Osteocyte (in vitro differentiated cells): ENCODE measurements around the gene AGAP2. TPM values are rescaled to one million over a fixed set of nuclear protein-coding genes. Genes with fewer than 3 reads are reported as not detected.
A peak's percentile ranks its signal among the peaks of the same experiment; 100 is the strongest.

ENCODE experiments used
- DNase-seq: peaks from one replicate; pipeline ENCODE4 v3.0.0; 2021; ENCODE audit warnings: mixed read lengths; ENCODE audit not compliant: unreplicated experiment; ENCODE audit errors: extremely low spot score
- H3K27ac Mint-ChIP-seq: one replicate; pipeline ENCODE4 v1.8.0; 2021; ENCODE audit warnings: mild to moderate bottlenecking, mixed read lengths; ENCODE audit not compliant: unreplicated experiment
- H3K27me3 Mint-ChIP-seq: one replicate; pipeline ENCODE4 v1.8.0; 2021; ENCODE audit warnings: mixed read lengths; ENCODE audit not compliant: unreplicated experiment
- H3K36me3 Mint-ChIP-seq: one replicate; pipeline ENCODE4 v1.8.0; 2021; ENCODE audit warnings: mixed read lengths; ENCODE audit not compliant: unreplicated experiment
- H3K4me1 Mint-ChIP-seq: one replicate; pipeline ENCODE4 v1.8.0; 2021; ENCODE audit warnings: mixed read lengths; ENCODE audit not compliant: unreplicated experiment
- H3K4me3 Mint-ChIP-seq: one replicate; pipeline ENCODE4 v1.8.0; 2021; ENCODE audit warnings: mild to moderate bottlenecking, moderate library complexity, mixed read lengths; ENCODE audit not compliant: unreplicated experiment
- H3K9me3 Mint-ChIP-seq: one replicate; pipeline ENCODE4 v1.8.0; 2021; ENCODE audit warnings: mixed read lengths; ENCODE audit not compliant: unreplicated experiment
- total RNA-seq: library from RNA; stranded (reverse); gene quantifications from 2 replicates; pipeline ENCODE4 v1.2.1, GENCODE V29; 2021
- TF ChIP-seq, protein P1 (sequence below): fragments of 200-600 bp; sonication (generic); IDR thresholded peaks from 2 replicates; pipeline ENCODE4 v1.5.0; 2021; ENCODE audit warnings: antibody characterized with exemption, mild to moderate bottlenecking, moderate library complexity

Gene AGAP2
- total RNA-seq, 1 donor from 2014 or later: 2.6 TPM

DNA sequence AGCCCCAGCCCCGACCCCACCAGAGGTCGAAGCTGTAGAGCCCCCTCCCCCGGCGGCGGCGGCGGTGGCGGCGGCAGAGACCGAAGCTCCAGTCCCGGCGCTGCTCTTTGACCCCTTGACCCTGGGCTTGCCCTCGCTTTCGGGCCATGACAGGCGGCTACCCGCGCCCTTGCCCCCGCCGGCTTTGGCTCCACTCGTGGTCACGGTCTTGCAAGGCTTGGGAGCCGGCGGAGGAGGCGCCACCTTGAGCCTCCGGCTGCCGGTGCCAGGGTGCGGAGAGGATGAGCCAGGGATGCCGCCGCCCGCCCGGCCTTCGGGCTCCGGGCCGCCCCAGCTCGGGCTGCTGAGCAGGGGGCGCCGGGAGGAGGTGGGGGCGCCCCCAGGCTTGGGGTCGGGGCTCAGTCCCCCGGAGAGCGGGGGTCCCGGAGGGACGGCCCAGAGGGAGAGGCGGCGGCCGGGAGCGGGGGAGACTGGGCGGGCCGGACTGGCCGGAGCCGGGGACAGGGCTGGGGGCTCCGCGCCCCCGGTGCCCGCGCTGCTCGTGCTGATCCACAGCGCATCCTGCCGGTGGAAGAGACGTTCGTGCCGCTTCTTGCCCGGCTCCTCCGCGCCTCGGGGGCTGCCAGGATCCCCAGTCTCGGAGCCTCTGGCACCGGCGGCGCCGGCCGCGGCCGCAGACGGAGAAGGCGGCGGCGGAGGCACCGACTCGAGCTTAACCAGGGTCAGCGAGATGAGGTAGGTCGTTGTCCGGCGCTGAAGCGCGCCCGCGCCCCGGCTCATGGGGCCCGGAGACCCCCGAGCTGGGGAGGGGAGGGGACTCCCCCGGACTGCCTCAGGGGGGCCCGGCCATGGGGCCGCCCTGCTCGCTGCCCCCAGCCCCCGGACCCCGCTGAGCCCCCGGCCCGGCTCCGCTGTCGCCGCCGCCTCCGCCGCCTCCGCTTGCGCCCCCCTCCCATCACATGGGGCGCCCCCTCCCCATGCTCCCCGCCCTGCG, 778 bp downstream of the AGAP2 start:
- H3K27me3 Mint-ChIP-seq: peaks cover 75% of the 10 kb centered on the region
- TF ChIP-seq, protein P1, sequence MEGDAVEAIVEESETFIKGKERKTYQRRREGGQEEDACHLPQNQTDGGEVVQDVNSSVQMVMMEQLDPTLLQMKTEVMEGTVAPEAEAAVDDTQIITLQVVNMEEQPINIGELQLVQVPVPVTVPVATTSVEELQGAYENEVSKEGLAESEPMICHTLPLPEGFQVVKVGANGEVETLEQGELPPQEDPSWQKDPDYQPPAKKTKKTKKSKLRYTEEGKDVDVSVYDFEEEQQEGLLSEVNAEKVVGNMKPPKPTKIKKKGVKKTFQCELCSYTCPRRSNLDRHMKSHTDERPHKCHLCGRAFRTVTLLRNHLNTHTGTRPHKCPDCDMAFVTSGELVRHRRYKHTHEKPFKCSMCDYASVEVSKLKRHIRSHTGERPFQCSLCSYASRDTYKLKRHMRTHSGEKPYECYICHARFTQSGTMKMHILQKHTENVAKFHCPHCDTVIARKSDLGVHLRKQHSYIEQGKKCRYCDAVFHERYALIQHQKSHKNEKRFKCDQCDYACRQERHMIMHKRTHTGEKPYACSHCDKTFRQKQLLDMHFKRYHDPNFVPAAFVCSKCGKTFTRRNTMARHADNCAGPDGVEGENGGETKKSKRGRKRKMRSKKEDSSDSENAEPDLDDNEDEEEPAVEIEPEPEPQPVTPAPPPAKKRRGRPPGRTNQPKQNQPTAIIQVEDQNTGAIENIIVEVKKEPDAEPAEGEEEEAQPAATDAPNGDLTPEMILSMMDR: peak; percentile 62
- no peaks in the 10 kb centered on the region for H3K9me3 Mint-ChIP-seq
- H3K4me3 Mint-ChIP-seq: peak overlapping the region; percentile 76
- no peak for DNase-seq
- peaks cover 26% of the 10 kb centered on the region for H3K4me1 Mint-ChIP-seq
- H3K36me3 Mint-ChIP-seq: no peaks in the 10 kb centered on the region
- no peak overlapping the region for H3K27ac Mint-ChIP-seq

DNA sequence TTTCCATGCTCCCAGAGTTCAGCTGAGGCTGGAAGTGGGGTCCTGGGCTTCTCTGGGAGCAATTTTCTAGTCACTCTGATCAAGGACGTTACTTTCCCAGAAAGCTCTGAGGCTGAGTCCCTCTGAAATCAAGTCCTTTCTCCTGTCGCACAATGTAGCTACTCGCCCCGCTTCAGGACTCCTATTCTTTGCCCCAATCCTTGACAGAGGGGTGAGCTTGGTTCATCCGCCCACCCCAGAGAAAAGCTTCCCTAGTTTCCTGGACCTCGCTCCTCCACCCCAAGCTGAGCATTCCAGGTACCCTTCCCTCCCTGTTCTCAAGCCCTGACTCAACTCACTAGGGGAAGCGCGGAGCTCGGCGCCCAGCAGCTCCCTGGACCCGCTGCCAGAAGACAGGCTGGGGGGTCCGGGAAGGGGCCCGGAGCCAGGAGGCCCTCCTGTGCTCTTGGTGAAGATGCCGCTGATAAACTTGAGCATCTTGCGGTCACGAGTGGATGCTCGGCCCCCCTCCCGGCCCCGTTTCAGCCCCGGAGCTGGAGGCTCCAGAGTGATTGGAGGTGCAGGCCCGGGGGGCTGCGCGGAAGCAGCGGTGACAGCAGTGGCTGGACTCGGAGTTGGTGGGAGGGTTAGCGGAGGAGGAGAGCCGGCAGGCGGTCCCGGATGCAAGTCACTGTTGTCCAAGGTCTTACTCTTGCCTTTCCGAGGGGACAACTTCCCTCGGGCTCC, 1.6 kb downstream of the AGAP2 start:
- TF ChIP-seq, protein P1: no peak
- Mint-ChIP-seq H3K4me3 (peak overlapping the region; percentile 76), H3K27me3 (peaks cover 76% of the 10 kb centered on the region)

DNA sequence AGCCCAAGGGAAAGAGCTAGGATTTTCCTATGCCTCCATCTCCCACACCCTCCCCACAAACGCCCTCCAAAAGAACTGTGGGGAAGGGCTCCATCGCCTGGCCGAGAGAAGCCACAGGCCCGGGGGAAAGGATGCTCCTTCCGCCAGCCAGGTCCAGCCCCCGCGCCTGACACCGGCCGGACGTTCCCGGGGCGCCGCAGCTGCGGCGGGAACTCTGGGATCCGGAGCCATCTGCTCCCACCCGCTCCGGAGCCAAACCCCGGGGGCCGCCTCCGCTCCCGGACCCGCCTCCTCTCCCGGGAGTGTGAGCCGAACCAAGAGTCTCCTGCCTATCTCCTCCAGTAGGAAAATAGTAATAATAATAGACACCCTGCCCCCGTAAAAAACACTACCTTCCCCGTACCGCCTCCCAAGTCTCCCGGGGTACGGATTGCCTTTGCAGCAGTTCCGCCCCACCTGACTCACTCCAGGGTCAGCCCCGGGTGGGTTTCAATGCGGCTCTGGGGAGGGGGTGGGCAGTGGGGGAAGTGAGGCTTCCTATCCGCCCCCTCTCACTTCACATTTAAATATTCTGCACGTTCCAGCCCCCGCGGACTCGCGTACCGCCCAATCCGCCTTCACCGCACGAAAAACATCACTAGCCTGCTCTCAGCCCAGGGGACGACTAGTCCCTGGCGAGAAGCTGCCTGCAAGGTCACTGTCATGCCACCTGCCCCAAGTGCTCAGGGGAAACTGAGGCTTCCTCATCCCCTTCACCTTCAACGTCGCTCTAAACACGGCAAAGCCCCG, 2.4 kb downstream of the AGAP2 start:
- DNase-seq: no peak
- H3K27me3 Mint-ChIP-seq: peaks cover 73% of the 10 kb centered on the region
- peaks cover 26% of the 10 kb centered on the region for H3K4me1 Mint-ChIP-seq

More for the DNA sequence above, 1.6 kb downstream of the AGAP2 start:
- Mint-ChIP-seq H3K27ac (no peak overlapping the region), H3K4me1 (peaks cover 26% of the 10 kb centered on the region), H3K36me3 (no peaks in the 10 kb centered on the region), H3K9me3 (no peaks in the 10 kb centered on the region)
- no peak for DNase-seq

DNA sequence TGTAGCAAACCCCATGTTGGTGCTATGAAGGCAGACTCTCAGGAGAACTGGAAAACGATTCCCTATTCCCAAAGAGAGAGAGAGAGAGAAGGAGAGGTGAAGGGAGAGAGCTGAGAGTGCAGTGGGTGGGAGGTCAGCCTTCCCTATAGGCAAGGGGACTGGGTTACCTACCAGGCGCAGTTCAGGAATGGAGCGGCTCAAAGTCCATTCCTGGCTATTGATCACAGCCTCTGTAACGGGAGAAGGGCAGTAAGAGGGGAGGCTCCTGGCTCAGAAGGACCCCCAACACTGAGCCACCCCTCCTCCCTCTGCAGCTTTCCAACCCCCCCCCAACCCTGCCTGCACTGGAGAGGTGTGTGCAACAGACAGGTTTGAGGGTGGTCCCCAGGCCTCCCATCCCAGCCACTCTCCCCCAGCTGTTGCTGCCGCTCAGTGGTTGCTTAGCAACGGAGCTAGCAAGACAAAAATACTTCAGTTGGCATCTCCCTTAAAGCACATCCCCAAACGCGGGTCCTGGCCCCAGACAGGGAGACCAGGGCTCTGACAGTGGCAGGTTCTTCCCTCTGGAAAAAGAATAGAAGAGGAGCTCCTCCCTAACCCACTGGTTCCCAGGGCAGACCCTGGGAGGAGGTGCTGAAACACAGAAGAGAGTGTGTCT, 3.2 kb downstream of the AGAP2 start:
- H3K27me3 Mint-ChIP-seq: peaks cover 65% of the 10 kb centered on the region
- no peaks in the 10 kb centered on the region for H3K36me3 Mint-ChIP-seq
- DNase-seq: no peak
- TF ChIP-seq, protein P1: no peak
- no peak overlapping the region for H3K27ac Mint-ChIP-seq
- H3K4me1 Mint-ChIP-seq: peaks cover 26% of the 10 kb centered on the region
- H3K9me3 Mint-ChIP-seq: no peaks in the 10 kb centered on the region
- H3K4me3 Mint-ChIP-seq: peak overlapping the region; percentile 26

More for the DNA sequence above, 2.4 kb downstream of the AGAP2 start:
- Mint-ChIP-seq H3K27ac (no peak overlapping the region), H3K36me3 (no peaks in the 10 kb centered on the region), H3K4me3 (peak overlapping the region; percentile 76), H3K9me3 (no peaks in the 10 kb centered on the region)
- TF ChIP-seq, protein P1: peak; percentile 57
